Trophoblast cell (in vitro differentiated cells and primary cell): ENCODE results near the gene TIGD1.

Experiments
- DNase-seq, 2 donors: peaks; one replicate each; pipeline ENCODE4 v3.0.0-alpha.2; 2016
- H2AFZ ChIP-seq: 2 replicates; pipeline ENCODE4 v1.6.1; 2013; ENCODE audit warnings: low read length, moderate library complexity, mild to moderate bottlenecking; ENCODE audit not compliant: insufficient read depth, poor library complexity
- H2AK5ac ChIP-seq: 2 replicates; pipeline ENCODE4 v1.6.1; 2013; ENCODE audit warnings: mild to moderate bottlenecking, low read length
- H2BK120ac ChIP-seq: 2 replicates; pipeline ENCODE4 v1.6.1; 2013; ENCODE audit warnings: low read length, mild to moderate bottlenecking, moderate library complexity; ENCODE audit not compliant: insufficient read depth, poor library complexity
- H2BK12ac ChIP-seq: 2 replicates; pipeline ENCODE4 v1.6.1; 2013; ENCODE audit warnings: mild to moderate bottlenecking, low read length, moderate library complexity
- H2BK5ac ChIP-seq: 2 replicates; pipeline ENCODE4 v1.6.1; 2013; ENCODE audit warnings: low read length, low read depth, moderate library complexity, mild to moderate bottlenecking; ENCODE audit not compliant: poor library complexity
- H3K14ac ChIP-seq: 2 replicates; pipeline ENCODE4 v1.6.1; 2013; ENCODE audit warnings: mild to moderate bottlenecking, low read length
- H3K18ac ChIP-seq: 2 replicates; pipeline ENCODE4 v1.6.1; 2013; ENCODE audit warnings: mild to moderate bottlenecking, low read length
- H3K23ac ChIP-seq: 2 replicates; pipeline ENCODE4 v1.6.1; 2013; ENCODE audit warnings: low read length
- H3K27ac ChIP-seq: 2 replicates; pipeline ENCODE4 v1.5.1; 2013; ENCODE audit warnings: low read depth, mild to moderate bottlenecking, inconsistent platforms, low read length, moderate library complexity
- H3K27me3 ChIP-seq: 2 replicates; pipeline ENCODE4 v1.6.1; 2013; ENCODE audit warnings: inconsistent platforms, mild to moderate bottlenecking, low read length, moderate library complexity; ENCODE audit not compliant: insufficient read depth
- H3K36me3 ChIP-seq, 2 experiments: 1 replicate in 1 of 2; 2 replicates in 1 of 2; pipeline ENCODE4 v1.6.1; 2013; ENCODE audit warnings: low read length in 2 of 2, mild to moderate bottlenecking in 2 of 2, moderate library complexity in 1 of 2; ENCODE audit not compliant: insufficient read depth in 2 of 2, control insufficient read depth in 1 of 2
- H3K4ac ChIP-seq: 2 replicates; pipeline ENCODE4 v1.6.1; 2013; ENCODE audit warnings: low read depth, mild to moderate bottlenecking, low read length, moderate library complexity
- H3K4me1 ChIP-seq, 2 experiments: 1 replicate in 1 of 2; 2 replicates in 1 of 2; pipeline ENCODE4 v1.6.1; 2013; ENCODE audit warnings: low read length in 2 of 2, mild to moderate bottlenecking in 2 of 2, moderate library complexity in 1 of 2; ENCODE audit not compliant: insufficient read depth in 2 of 2, control insufficient read depth in 1 of 2
- H3K4me2 ChIP-seq: 2 replicates; pipeline ENCODE4 v1.6.1; 2013; ENCODE audit warnings: inconsistent platforms, mild to moderate bottlenecking, low read length, moderate library complexity
- H3K4me3 ChIP-seq: 2 replicates; pipeline ENCODE4 v1.5.1; 2013; ENCODE audit warnings: mild to moderate bottlenecking, low read depth, low read length, inconsistent platforms
- H3K79me1 ChIP-seq: one replicate; pipeline ENCODE4 v1.6.1; 2013; ENCODE audit warnings: low read length
- H3K79me2 ChIP-seq: 2 replicates; pipeline ENCODE4 v1.6.1; 2013; ENCODE audit warnings: low read length, mild to moderate bottlenecking; ENCODE audit not compliant: control insufficient read depth, insufficient read depth, poor library complexity
- H3K9ac ChIP-seq: 2 replicates; pipeline ENCODE4 v1.6.1; 2013; ENCODE audit warnings: mild to moderate bottlenecking, low read length
- H3K9me3 ChIP-seq: 2 replicates; pipeline ENCODE4 v1.6.1; 2013; ENCODE audit warnings: low read depth, mild to moderate bottlenecking, control low read depth, inconsistent platforms, low read length; ENCODE audit not compliant: insufficient read depth
- H4K12ac ChIP-seq: 2 replicates; pipeline ENCODE4 v1.6.1; 2013; ENCODE audit warnings: low read depth, mild to moderate bottlenecking, low read length, moderate library complexity
- H4K8ac ChIP-seq: 2 replicates; pipeline ENCODE4 v1.6.1; 2013; ENCODE audit warnings: low read depth, mild to moderate bottlenecking, low read length, moderate library complexity
- H4K91ac ChIP-seq: one replicate; pipeline ENCODE4 v1.6.1; 2013; ENCODE audit warnings: low read depth, mild to moderate bottlenecking, low read length, moderate library complexity
- WGBS: extraction: QIAGEN DNeasy Blood & Tissue Kit; methylation state at CpG from one replicate; pipeline ENCODE4 v1.1.7; 2013; ENCODE audit warnings: missing lambda C conversion rate; ENCODE audit not compliant: insufficient read length, insufficient coverage; ENCODE audit errors: extremely low coverage; 5-methylcytosine and 5-hydroxymethylcytosine counted together

Gene TIGD1

GRCh38 chr2:232511336-232511890 is 38.9 kb downstream of the TIGD1 start:
- Histone ChIP-seq H3K4me1 (no peaks in the 10 kb centered on the region), H3K79me1 (no peaks in the 10 kb centered on the region), H3K23ac (no peak overlapping the region), H3K9ac (no peak overlapping the region), H3K9me3 (peaks cover 3% of the 10 kb centered on the region), H2AFZ (no peak overlapping the region), H2BK5ac (no peak overlapping the region), H2BK120ac (no peak overlapping the region), H3K27me3 (no peaks in the 10 kb centered on the region), H3K4ac (no peak overlapping the region), H3K79me2 (no peaks in the 10 kb centered on the region), H4K12ac (no peak overlapping the region), H3K14ac (no peak overlapping the region), H2AK5ac (no peak overlapping the region), H3K4me2 (no peak overlapping the region), H3K18ac (no peak overlapping the region), H4K8ac (no peak overlapping the region), H3K36me3 (no peaks in the 10 kb centered on the region), H3K27ac (no peak overlapping the region), H3K4me3 (no peak overlapping the region), H4K91ac (no peak overlapping the region), H2BK12ac (no peak overlapping the region)
- no CpG with 5 or more reads among the region's 11 CpGs for WGBS
- DNase-seq, result no peak

GRCh38 chr2:232508251-232508650 is 42.1 kb downstream of the TIGD1 start:
- Histone ChIP-seq H2BK120ac (no peak overlapping the region), H3K79me1 (no peaks in the 10 kb centered on the region), H2BK12ac (no peak overlapping the region), H3K14ac (no peak overlapping the region), H3K27me3 (peaks cover 23% of the 10 kb centered on the region), H3K23ac (no peak overlapping the region), H3K79me2 (no peaks in the 10 kb centered on the region), H3K9me3 (peaks cover 5% of the 10 kb centered on the region), H3K4me3 (no peak overlapping the region), H3K9ac (no peak overlapping the region), H3K4me1 (peaks cover 0 to 3% of the 10 kb centered on the region in 2 experiments), H3K4ac (no peak overlapping the region), H2AFZ (no peak overlapping the region), H2AK5ac (no peak overlapping the region), H4K91ac (no peak overlapping the region), H4K8ac (no peak overlapping the region), H2BK5ac (no peak overlapping the region), H3K27ac (no peak overlapping the region), H3K36me3 (no peaks in the 10 kb centered on the region), H3K4me2 (no peak overlapping the region), H4K12ac (no peak overlapping the region), H3K18ac (no peak overlapping the region)
- no peak for DNase-seq
- no CpG with 5 or more reads among the region's 7 CpGs for WGBS

DNA sequence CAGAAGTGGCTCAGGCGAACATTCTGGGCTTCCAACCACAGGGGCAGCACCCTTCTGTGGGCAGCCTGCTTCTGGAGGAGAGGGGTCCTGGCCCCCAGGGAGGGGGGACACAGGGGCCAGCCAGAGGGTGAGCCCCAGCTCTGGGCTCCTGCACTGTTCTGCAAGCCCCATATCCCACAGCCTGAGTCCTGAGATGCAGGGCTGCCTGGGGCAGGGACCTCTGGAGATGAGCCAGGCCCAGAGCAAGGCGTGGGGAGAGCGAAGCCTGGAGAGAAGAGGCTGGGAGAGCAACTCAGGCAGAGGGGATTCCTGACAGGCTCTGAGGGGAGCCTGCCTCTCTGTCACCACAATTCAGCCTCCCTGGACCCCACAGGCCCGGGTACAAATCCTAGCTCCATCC is 43.6 kb downstream of the TIGD1 start:
- no peak overlapping the region for H3K4me3 ChIP-seq
- no peak overlapping the region for H2AK5ac ChIP-seq
- H3K18ac ChIP-seq, result no peak overlapping the region
- no peak overlapping the region for H3K27ac ChIP-seq
- peaks cover 0 to 8% of the 10 kb centered on the region in 2 experiments for H3K4me1 ChIP-seq
- H2AFZ ChIP-seq, result no peak overlapping the region
- H4K8ac ChIP-seq, result no peak overlapping the region
- H3K79me2 ChIP-seq, result no peaks in the 10 kb centered on the region
- H3K9me3 ChIP-seq, result peaks cover 7% of the 10 kb centered on the region
- H2BK12ac ChIP-seq, result no peak overlapping the region
- no peak overlapping the region for H3K9ac ChIP-seq
- H3K36me3 ChIP-seq, result no peaks in the 10 kb centered on the region
- no peak overlapping the region for H2BK5ac ChIP-seq
- no peak overlapping the region for H2BK120ac ChIP-seq
- H3K4me2 ChIP-seq, result no peak overlapping the region
- no peak for DNase-seq
- no peak overlapping the region for H4K91ac ChIP-seq
- H3K4ac ChIP-seq, result no peak overlapping the region
- no peak overlapping the region for H4K12ac ChIP-seq
- peaks cover 31% of the 10 kb centered on the region for H3K27me3 ChIP-seq
- H3K23ac ChIP-seq, result no peak overlapping the region
- WGBS, result no CpG with 5 or more reads among the region's 4 CpGs
- no peaks in the 10 kb centered on the region for H3K79me1 ChIP-seq
- no peak overlapping the region for H3K14ac ChIP-seq

DNA sequence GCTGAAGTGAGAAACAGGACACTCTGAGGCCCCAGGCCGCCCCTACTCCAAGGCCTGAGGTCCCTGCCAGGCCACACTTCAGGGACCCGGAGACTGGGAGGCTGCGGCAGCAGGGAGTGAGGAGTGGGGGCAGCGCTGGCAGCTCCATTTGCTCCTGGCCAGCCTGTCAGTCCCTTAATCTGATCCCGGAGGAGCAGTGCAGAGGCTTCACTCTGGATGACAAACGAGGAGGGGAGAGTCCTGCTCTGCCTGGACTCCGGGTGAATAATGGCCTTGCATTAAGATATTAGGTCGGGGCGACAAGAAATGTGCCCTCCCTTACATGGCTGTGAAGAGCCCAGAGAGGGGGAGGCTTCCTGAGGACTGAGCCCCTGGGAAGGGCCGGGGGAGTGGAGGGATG is 44.5 kb downstream of the TIGD1 start:
- DNase-seq, result no peak
- no peak overlapping the region for H3K4me2 ChIP-seq
- H2BK12ac ChIP-seq, result no peak overlapping the region
- no peak overlapping the region for H3K18ac ChIP-seq
- peaks cover 7% of the 10 kb centered on the region for H3K9me3 ChIP-seq
- no peak overlapping the region for H2AFZ ChIP-seq
- no peak overlapping the region for H3K9ac ChIP-seq
- no peak overlapping the region for H3K14ac ChIP-seq
- no peak overlapping the region for H4K91ac ChIP-seq
- no peak overlapping the region for H2AK5ac ChIP-seq
- no peaks in the 10 kb centered on the region for H3K79me1 ChIP-seq
- WGBS, result no CpG with 5 or more reads among the region's 10 CpGs
- no peak overlapping the region for H3K4me3 ChIP-seq
- H3K36me3 ChIP-seq, result no peaks in the 10 kb centered on the region
- H3K27me3 ChIP-seq, result peaks cover 31% of the 10 kb centered on the region
- H2BK5ac ChIP-seq, result no peak overlapping the region
- H3K4ac ChIP-seq, result no peak overlapping the region
- no peak overlapping the region for H4K12ac ChIP-seq
- no peak overlapping the region for H3K27ac ChIP-seq
- no peaks in the 10 kb centered on the region for H3K79me2 ChIP-seq
- H3K4me1 ChIP-seq, result peaks cover 0 to 8% of the 10 kb centered on the region in 2 experiments
- H3K23ac ChIP-seq, result no peak overlapping the region
- no peak overlapping the region for H4K8ac ChIP-seq
- no peak overlapping the region for H2BK120ac ChIP-seq
